ENCODE results near the gene IAPP.
"Not testable (repeated sequence)": the region's sequence is repeated elsewhere in the genome, so short reads cannot be mapped to it uniquely, and the experiment has no call there.

IAPP gene

GRCh38 chr12:21353487-21353886, 19.2 kb upstream of the IAPP start:
- no peak for DNase-seq
- Mint-ChIP-seq H3K27ac (no peak overlapping the region), H3K4me3 (no peak overlapping the region), H3K9me3 (no peaks in the 10 kb centered on the region), H3K4me1 (ENCODE audit: low read depth) (no peaks in the 10 kb centered on the region), H3K36me3 (ENCODE audit: low read depth) (no peaks in the 10 kb centered on the region), H3K27me3 (peaks cover 22% of the 10 kb centered on the region)

DNA sequence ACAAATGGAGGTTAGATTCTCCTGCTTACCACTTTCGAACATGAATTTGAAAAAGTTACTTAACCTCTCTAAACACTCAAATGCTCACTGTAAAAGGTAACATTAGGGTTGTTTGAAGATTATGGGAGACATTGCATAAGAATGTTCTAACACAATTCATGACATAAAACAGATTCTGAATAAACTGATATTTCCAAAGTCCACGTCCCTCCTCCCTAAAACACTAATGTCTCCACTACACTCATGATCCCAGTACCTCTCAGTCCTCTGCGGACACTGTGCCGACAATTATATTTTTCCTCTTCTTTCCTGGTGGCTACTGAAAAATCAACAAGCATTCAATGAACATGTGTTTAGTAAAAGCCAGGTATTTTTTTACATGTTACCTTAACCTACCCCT, 18.8 kb upstream of the IAPP start:
- Mint-ChIP-seq H3K9me3 (no peaks in the 10 kb centered on the region), H3K36me3 (ENCODE audit: low read depth) (no peaks in the 10 kb centered on the region), H3K4me3 (no peak overlapping the region), H3K4me1 (ENCODE audit: low read depth) (no peaks in the 10 kb centered on the region), H3K27me3 (peaks cover 22% of the 10 kb centered on the region), H3K27ac (no peak overlapping the region)
- no peak for DNase-seq

GRCh38 chr12:21354641-21355040, 18.1 kb upstream of the IAPP start:
- no peak for DNase-seq
- no peaks in the 10 kb centered on the region for H3K9me3 Mint-ChIP-seq
- H3K27ac Mint-ChIP-seq: no peak overlapping the region
- no peak overlapping the region for H3K4me3 Mint-ChIP-seq
- no peaks in the 10 kb centered on the region for H3K36me3 Mint-ChIP-seq (ENCODE audit: low read depth)
- peaks cover 26% of the 10 kb centered on the region for H3K27me3 Mint-ChIP-seq
- no peaks in the 10 kb centered on the region for H3K4me1 Mint-ChIP-seq (ENCODE audit: low read depth)

DNA sequence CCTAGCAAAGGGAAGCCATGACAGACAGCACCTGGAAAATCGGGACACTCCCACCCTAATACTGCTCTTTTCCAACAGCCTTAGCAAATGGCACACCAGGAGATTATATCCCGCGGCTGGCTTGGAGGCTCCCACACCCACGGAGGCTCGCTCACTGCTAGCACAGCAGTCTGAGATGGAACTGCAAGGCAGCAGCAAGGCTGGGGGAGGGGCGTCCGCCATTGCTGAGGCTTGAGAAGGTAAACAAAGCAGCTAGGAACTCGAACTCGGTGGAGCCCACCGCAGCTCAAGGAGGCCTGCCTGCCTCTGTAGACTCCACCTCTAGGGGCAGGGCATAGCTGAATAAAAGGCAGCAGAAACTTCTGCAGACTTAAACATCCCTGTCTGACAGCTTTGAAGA, 12.1 kb upstream of the IAPP start:
- not testable (repeated sequence) for H3K9me3 Mint-ChIP-seq

GRCh38 chr12:21369141-21369980, 3.3 kb upstream of the IAPP start:
- H3K4me3 Mint-ChIP-seq: no peak overlapping the region
- no peak for DNase-seq
- no peaks in the 10 kb centered on the region for H3K36me3 Mint-ChIP-seq (ENCODE audit: low read depth)
- peaks cover 3% of the 10 kb centered on the region for H3K27me3 Mint-ChIP-seq
- H3K9me3 Mint-ChIP-seq: no peaks in the 10 kb centered on the region
- H3K27ac Mint-ChIP-seq: no peak overlapping the region
- H3K4me1 Mint-ChIP-seq (ENCODE audit: low read depth): peaks cover 8% of the 10 kb centered on the region

More for the DNA sequence above, 12.1 kb upstream of the IAPP start:
- H3K36me3 Mint-ChIP-seq (ENCODE audit: low read depth); H3K4me3 Mint-ChIP-seq; DNase-seq; H3K4me1 Mint-ChIP-seq (ENCODE audit: low read depth); H3K27ac Mint-ChIP-seq: not testable (repeated sequence)
- peaks cover 35% of the 10 kb centered on the region for H3K27me3 Mint-ChIP-seq

DNA sequence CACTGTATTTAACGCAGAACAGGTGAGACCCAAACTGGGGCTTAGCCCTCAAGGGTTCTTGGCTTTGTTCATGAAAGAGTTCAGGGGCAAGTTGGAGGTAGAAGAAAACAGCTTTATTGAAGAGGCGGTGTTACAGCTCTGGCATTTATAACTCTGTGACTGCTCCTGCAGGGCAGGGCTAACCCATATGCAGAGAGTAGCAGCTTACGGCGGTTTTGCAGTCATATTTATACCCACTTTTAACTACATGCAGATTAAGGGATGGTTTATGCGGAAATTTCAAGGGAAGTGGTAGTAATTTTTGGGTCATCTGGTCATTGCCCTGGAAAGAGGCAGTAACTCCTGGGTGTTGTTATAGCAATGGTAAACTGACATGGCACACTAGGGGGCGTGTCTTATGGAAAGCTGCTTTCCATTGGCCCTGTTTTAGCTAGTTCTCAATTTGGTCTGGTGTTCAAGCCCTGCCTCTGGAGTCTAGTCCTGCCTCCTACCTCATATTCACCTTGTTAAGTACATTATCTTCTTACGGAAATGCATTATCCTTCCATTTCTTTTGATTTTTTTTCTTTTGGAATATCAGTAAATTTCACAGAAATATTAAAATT, 1.8 kb upstream of the IAPP start:
- Mint-ChIP-seq H3K36me3 (ENCODE audit: low read depth) (no peaks in the 10 kb centered on the region), H3K27ac (no peak overlapping the region), H3K4me1 (ENCODE audit: low read depth) (peaks cover 8% of the 10 kb centered on the region), H3K27me3 (no peaks in the 10 kb centered on the region), H3K9me3 (no peaks in the 10 kb centered on the region), H3K4me3 (no peak overlapping the region)
- DNase-seq: no peak

- Mint-ChIP-seq H3K4me3 (no peak overlapping the region), H3K27ac (no peak overlapping the region), H3K36me3 (ENCODE audit: low read depth) (no peaks in the 10 kb centered on the region), H3K4me1 (ENCODE audit: low read depth) (no peaks in the 10 kb centered on the region), H3K9me3 (no peaks in the 10 kb centered on the region), H3K27me3 (peaks cover 22% of the 10 kb centered on the region)
- no peak for DNase-seq
These were observed 6.5 kb downstream of the IAPP start for GRCh38 chr12:21379218-21379617.

GRCh38 chr12:21381320-21381719, 8.6 kb downstream of the IAPP start:
- H3K27ac Mint-ChIP-seq; H3K4me3 Mint-ChIP-seq; H3K36me3 Mint-ChIP-seq (ENCODE audit: low read depth); H3K9me3 Mint-ChIP-seq; DNase-seq; H3K4me1 Mint-ChIP-seq (ENCODE audit: low read depth): not testable (repeated sequence)
- H3K27me3 Mint-ChIP-seq: peaks cover 22% of the 10 kb centered on the region

DNA sequence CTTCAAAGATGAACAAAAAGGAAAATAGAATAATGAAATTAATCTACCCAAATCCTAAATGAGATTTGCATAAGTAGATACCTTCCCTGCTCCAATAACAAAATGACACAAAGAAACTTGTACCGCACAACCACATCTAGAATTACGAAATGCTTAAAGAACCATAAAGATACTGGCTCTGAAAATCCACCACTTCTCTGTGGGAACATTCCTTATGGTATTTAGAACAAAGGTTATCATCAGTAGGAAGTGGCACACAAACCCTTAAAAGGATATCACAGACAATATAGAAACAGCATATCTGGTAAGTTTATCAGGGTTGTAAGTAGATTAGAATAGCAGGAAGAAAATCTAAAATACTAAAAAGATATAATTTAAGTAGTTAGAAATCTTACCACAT, 11.6 kb downstream of the IAPP start:
- H3K4me3 Mint-ChIP-seq: no peak overlapping the region
- DNase-seq: no peak
- H3K4me1 Mint-ChIP-seq (ENCODE audit: low read depth): no peaks in the 10 kb centered on the region
- no peak overlapping the region for H3K27ac Mint-ChIP-seq
- H3K36me3 Mint-ChIP-seq (ENCODE audit: low read depth): no peaks in the 10 kb centered on the region
- H3K9me3 Mint-ChIP-seq: no peaks in the 10 kb centered on the region
- peaks cover 12% of the 10 kb centered on the region for H3K27me3 Mint-ChIP-seq

DNA sequence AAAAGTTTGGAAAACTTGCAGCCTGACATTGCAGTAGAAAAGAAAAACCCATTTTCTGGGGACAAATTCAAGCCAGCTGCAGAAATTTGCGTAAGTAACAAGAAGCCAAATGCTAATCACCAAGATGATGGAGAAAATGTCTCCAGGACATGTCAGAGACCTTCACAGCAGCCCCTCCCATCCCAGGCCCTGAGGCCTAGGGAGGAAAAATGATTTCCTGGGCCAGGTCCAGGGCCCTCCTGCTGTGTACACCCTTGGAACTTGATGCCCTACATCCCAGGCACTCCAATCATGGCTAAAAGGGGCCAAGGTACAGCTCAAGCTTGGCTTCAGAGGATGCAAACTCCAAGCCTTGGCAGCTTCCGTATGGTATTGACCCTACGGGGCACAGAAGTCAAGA, 14.5 kb downstream of the IAPP start:
- Mint-ChIP-seq H3K4me1 (ENCODE audit: low read depth) (peaks cover 5% of the 10 kb centered on the region), H3K36me3 (ENCODE audit: low read depth) (no peaks in the 10 kb centered on the region), H3K27ac (no peak overlapping the region), H3K9me3 (no peaks in the 10 kb centered on the region), H3K4me3 (no peak overlapping the region), H3K27me3 (peaks cover 7% of the 10 kb centered on the region)
- DNase-seq: no peak

DNA sequence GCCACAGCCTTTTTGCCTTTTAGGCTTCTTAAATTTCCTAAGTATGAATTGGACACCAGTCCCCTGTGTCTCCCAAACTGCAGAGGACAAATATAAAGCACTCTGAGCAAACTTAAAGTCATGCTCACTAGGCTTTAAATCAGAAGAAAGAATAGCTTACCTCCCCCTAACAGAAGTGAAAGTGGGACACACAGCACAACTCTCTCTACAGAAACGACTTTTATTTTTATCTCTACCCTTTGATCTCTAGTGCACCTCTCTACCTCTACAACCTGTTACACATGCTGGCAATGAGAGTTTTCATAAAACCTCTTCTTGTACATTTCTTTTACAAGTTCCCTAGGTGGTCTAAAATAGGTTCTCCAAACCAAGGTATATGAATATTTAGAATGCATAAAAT, 19.7 kb downstream of the IAPP start:
- no peak for DNase-seq
- no peak overlapping the region for H3K27ac Mint-ChIP-seq
- peaks cover 12% of the 10 kb centered on the region for H3K4me1 Mint-ChIP-seq (ENCODE audit: low read depth)
- H3K4me3 Mint-ChIP-seq: no peak overlapping the region
- H3K36me3 Mint-ChIP-seq (ENCODE audit: low read depth): no peaks in the 10 kb centered on the region
- H3K27me3 Mint-ChIP-seq: peaks cover 17% of the 10 kb centered on the region
- no peaks in the 10 kb centered on the region for H3K9me3 Mint-ChIP-seq

DNA sequence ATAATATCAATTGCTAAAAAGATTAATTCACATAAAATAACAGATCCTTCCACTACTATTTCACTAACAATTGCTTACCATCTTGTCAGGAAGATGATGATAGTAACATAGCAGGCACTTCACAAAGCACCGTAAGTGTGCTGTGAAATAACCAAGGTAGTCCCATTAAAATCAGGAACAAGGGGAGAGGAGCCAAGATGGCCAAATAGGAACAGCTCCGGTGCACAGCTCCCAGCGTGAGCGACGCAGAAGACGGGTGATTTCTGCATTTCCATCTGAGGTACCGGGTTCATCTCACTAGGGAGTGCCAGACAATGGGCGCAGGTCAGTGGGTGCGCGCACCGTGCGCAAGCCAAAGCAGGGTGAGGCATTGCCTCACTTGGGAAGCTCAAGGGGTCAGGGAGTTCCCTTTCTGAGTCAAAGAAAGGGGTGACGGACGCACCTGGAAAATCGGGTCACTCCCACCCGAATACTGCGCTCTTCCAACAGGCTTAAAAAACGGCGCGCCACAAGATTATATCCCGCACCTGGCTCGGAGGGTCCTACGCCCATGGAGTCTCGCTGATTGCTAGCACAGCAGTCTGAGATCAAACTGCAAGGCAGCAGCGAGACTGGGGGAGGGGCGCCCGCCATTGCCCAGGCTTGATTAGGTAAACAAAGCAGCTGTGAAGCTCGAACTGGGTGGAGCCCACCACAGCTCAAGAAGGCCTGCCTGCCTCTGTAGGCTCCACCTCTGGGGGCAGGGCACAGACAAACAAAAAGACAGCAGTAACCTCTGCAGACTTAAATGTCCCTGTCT, 22.3 kb downstream of the IAPP start:
- Mint-ChIP-seq H3K4me1 (ENCODE audit: low read depth) (peaks cover 12% of the 10 kb centered on the region), H3K27me3 (peaks cover 14% of the 10 kb centered on the region)
- not testable (repeated sequence) for H3K4me3 Mint-ChIP-seq; H3K9me3 Mint-ChIP-seq; DNase-seq; H3K36me3 Mint-ChIP-seq (ENCODE audit: low read depth); H3K27ac Mint-ChIP-seq

DNA sequence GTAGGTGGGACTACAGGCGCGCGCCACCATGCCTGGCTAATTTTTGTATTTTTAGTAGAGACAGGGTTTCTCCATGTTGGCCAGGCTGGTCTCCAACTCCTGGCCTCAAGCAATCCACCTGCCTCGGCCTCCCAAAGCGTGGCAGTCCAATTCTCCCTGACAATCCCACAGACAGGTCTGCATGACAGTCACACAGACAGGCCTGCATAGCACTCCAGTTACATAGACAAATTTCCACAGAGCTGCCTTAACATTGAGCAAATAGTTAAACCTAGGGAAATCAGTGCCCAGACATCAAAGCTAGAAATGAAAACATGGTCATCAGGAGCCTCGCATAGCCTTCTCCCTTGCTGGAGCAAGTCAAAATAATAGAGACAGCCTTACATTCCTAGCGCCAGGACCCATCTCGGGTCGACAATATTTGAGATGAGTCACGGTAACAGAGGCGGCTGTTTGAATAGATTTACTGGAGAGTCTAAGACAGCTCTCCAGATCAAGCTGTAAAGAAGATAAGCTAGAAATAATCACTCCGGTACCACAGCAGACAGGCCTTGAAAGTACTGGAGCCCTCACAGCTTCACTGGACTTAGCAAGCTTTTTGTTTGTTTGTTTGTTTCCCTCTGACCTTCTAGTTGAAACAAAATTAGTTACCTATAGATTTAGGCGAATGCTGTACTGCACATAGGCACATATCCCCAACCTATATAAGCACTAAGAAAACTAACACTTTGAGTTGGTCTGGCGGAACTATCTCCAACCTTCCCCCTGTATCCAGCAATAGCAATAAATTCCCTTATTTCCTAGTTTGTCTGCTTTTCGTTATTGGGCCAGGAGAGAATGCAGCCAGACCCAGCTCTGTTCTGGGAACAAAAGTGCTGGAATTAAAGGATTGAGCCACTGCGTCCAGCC, 40.9 kb downstream of the IAPP start:
- no peaks in the 10 kb centered on the region for H3K36me3 Mint-ChIP-seq (ENCODE audit: low read depth)
- no peak for DNase-seq
- no peaks in the 10 kb centered on the region for H3K4me1 Mint-ChIP-seq (ENCODE audit: low read depth)
- H3K27me3 Mint-ChIP-seq: peaks cover 20% of the 10 kb centered on the region
- H3K9me3 Mint-ChIP-seq: no peaks in the 10 kb centered on the region
- no peak overlapping the region for H3K27ac Mint-ChIP-seq
- H3K4me3 Mint-ChIP-seq: no peak overlapping the region

DNA sequence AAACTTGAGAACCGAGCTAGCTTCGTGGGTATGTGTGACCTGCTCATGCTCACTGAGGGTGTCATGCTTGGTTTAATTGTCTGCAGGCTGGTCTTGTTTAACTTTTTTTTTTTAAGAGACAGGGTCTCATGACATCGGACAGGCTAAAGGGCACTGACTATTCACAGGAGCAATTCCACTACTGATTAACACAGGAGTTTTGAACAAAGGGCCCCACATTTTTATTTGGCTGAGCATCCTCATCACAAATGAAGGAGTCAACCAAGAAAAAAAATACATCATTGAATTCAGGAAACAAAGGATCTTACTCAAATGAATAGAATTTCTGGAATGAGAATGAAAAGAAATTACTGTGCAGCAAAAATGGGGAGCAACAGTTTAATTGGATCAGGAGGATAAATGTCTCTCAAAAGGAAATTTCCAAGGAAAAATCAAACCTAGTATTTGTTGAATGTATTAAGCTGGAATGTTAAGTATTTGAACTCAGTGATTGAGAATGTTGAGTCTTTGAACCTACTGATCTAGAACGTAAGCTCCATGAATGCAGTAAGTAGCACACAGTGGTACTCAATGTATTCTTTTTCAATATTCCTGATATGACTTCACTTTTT, 43.9 kb downstream of the IAPP start:
- Mint-ChIP-seq H3K27me3 (peaks cover 20% of the 10 kb centered on the region), H3K36me3 (ENCODE audit: low read depth) (no peaks in the 10 kb centered on the region), H3K27ac (no peak overlapping the region), H3K4me3 (no peak overlapping the region), H3K4me1 (ENCODE audit: low read depth) (no peaks in the 10 kb centered on the region), H3K9me3 (no peaks in the 10 kb centered on the region)
- DNase-seq: no peak
